Natural killer cell treated with Interleukin-12 subunit alpha and Interleukin-12 subunit beta and Interleukin-15 and Interleukin-18, amount 100 ng/mL, for 72 hours (primary cell): Measurements from ENCODE around the gene SND1. TPM values are rescaled to one million over a fixed set of nuclear protein-coding genes. Genes with fewer than 3 reads are reported as not detected.

Source experiments
- ATAC-seq, 2 donors: fragments of 150-1000 bp; cut with Tn5 transposase in 1 of 2; sonication (Bioruptor Pico), chemical (Tn5 transposase) in 1 of 2; 2 replicates each; pipeline ENCODE4 v1.10.0; 2021
- DNase-seq: peaks from one replicate; pipeline ENCODE4 v3.0.0; 2022; ENCODE audit warnings: low spot score
- H3K27ac Mint-ChIP-seq, 2 donors: 1 replicate in 1 of 2; 2 replicates in 1 of 2; pipeline ENCODE4 v1.8.0; 2022; ENCODE audit warnings: mixed read lengths in 2 of 2, mild to moderate bottlenecking in 1 of 2, moderate library complexity in 1 of 2
- H3K27me3 Mint-ChIP-seq, 2 donors: 1 replicate in 1 of 2; 2 replicates in 1 of 2; pipeline ENCODE4 v1.8.0; 2022; ENCODE audit warnings: mixed read lengths in 2 of 2
- H3K36me3 Mint-ChIP-seq: one replicate; pipeline ENCODE4 v1.8.0; 2022; ENCODE audit warnings: mixed read lengths
- H3K4me1 Mint-ChIP-seq, 2 donors: 1 replicate in 1 of 2; 2 replicates in 1 of 2; pipeline ENCODE4 v1.8.0; 2022; ENCODE audit warnings: low read depth in 2 of 2, mixed read lengths in 2 of 2, mild to moderate bottlenecking in 1 of 2
- H3K4me3 Mint-ChIP-seq: one replicate; pipeline ENCODE4 v1.8.0; 2022; ENCODE audit warnings: mixed read lengths
- H3K9me3 Mint-ChIP-seq: 2 replicates; pipeline ENCODE4 v1.8.0; 2022; ENCODE audit warnings: mixed read lengths
- total RNA-seq, 2 donors: library from RNA; stranded (reverse); gene quantifications; one replicate each; pipeline ENCODE4 v1.2.3, GENCODE V29; 2022

The SND1 gene
- 100 to 1,000 TPM; 311 to 347 TPM for total RNA-seq

GRCh38 chr7:127651556-127652332 is at the start of gene SND1:
TSS of gene SND1 (plus strand) at chr7:127652194. CDS start at chr7:127652374, 180 bp downstream.
- DNase-seq, result peak; percentile 100
- peak; percentile 96 to 97 for ATAC-seq
- peaks cover 37 to 42% of the 10 kb centered on the region in 2 donors for H3K4me1 Mint-ChIP-seq
- no peaks in the 10 kb centered on the region for H3K9me3 Mint-ChIP-seq
- no peak within 1 kb of the TSS for H3K4me3 Mint-ChIP-seq
- H3K27ac Mint-ChIP-seq, result no peak within 1 kb of the TSS
- H3K27me3 Mint-ChIP-seq, result peaks cover 0 to 2% of the 10 kb centered on the region in 2 donors
- H3K36me3 Mint-ChIP-seq, result peaks cover 26% of the 10 kb centered on the region

- ATAC-seq, result no peak
- no peak overlapping the region for H3K27ac Mint-ChIP-seq
- no peak overlapping the region for H3K4me3 Mint-ChIP-seq
- no peaks in the 10 kb centered on the region for H3K36me3 Mint-ChIP-seq
- peaks cover 11 to 27% of the 10 kb centered on the region in 2 donors for H3K27me3 Mint-ChIP-seq
- H3K4me1 Mint-ChIP-seq, result no peaks in the 10 kb centered on the region
- no peak for DNase-seq
- H3K9me3 Mint-ChIP-seq, result no peaks in the 10 kb centered on the region
Measured at GRCh38 chr7:127608446-127608845, 43.5 kb upstream of the SND1 start.

- DNase-seq, result no peak
- H3K36me3 Mint-ChIP-seq, result no peaks in the 10 kb centered on the region
- no peaks in the 10 kb centered on the region for H3K4me1 Mint-ChIP-seq
- peaks cover 11 to 28% of the 10 kb centered on the region in 2 donors for H3K27me3 Mint-ChIP-seq
- no peak overlapping the region for H3K27ac Mint-ChIP-seq
- H3K4me3 Mint-ChIP-seq, result no peak overlapping the region
- peak in 1 of 2 donors; percentile 22 for ATAC-seq
- H3K9me3 Mint-ChIP-seq, result no peaks in the 10 kb centered on the region
Measured at GRCh38 chr7:127609297-127609696, 42.7 kb upstream of the SND1 start.

GRCh38 chr7:127612263-127612662 is 39.7 kb upstream of the SND1 start:
- H3K27me3 Mint-ChIP-seq, result peaks cover 17 to 37% of the 10 kb centered on the region in 2 donors
- H3K9me3 Mint-ChIP-seq, result no peaks in the 10 kb centered on the region
- H3K4me3 Mint-ChIP-seq, result no peak overlapping the region
- H3K36me3 Mint-ChIP-seq, result no peaks in the 10 kb centered on the region
- H3K4me1 Mint-ChIP-seq, result no peaks in the 10 kb centered on the region
- ATAC-seq, result no peak
- H3K27ac Mint-ChIP-seq, result no peak overlapping the region
- DNase-seq, result no peak

- Mint-ChIP-seq H3K4me1 (no peaks in the 10 kb centered on the region), H3K4me3 (no peak overlapping the region), H3K27me3 (peaks cover 45 to 62% of the 10 kb centered on the region in 2 donors), H3K9me3 (no peaks in the 10 kb centered on the region), H3K27ac (no peak overlapping the region), H3K36me3 (no peaks in the 10 kb centered on the region)
- ATAC-seq, result no peak
- no peak for DNase-seq
Measured at GRCh38 chr7:127616724-127617123, 35.3 kb upstream of the SND1 start.

GRCh38 chr7:127618042-127618441 is 34.0 kb upstream of the SND1 start, which contains the start of gene PAX4:
TSS of gene PAX4 (minus strand) at chr7:127618142. CDS start at chr7:127615928, 2,214 bp downstream.
- Mint-ChIP-seq H3K36me3 (no peaks in the 10 kb centered on the region), H3K4me1 (no peaks in the 10 kb centered on the region), H3K27ac (no peak within 1 kb of the TSS), H3K9me3 (no peaks in the 10 kb centered on the region), H3K27me3 (peaks cover 43 to 57% of the 10 kb centered on the region in 2 donors), H3K4me3 (no peak within 1 kb of the TSS)
- ATAC-seq (no peak), DNase-seq (no peak)

- H3K4me1 Mint-ChIP-seq, result no peaks in the 10 kb centered on the region
- DNase-seq (no peak), ATAC-seq (no peak)
- no peaks in the 10 kb centered on the region for H3K36me3 Mint-ChIP-seq
- H3K27me3 Mint-ChIP-seq, result peaks cover 46 to 59% of the 10 kb centered on the region in 2 donors
- no peak overlapping the region for H3K4me3 Mint-ChIP-seq
- H3K9me3 Mint-ChIP-seq, result no peaks in the 10 kb centered on the region
- no peak overlapping the region for H3K27ac Mint-ChIP-seq
Measured at GRCh38 chr7:127618775-127619174, 33.2 kb upstream of the SND1 start.

GRCh38 chr7:127619681-127620405 is 32.2 kb upstream of the SND1 start:
- peaks cover 44 to 65% of the 10 kb centered on the region in 2 donors for H3K27me3 Mint-ChIP-seq
- no peaks in the 10 kb centered on the region for H3K9me3 Mint-ChIP-seq

GRCh38 chr7:127620406-127621233 is 31.4 kb upstream of the SND1 start:
- Mint-ChIP-seq H3K9me3 (no peaks in the 10 kb centered on the region), H3K4me1 (no peaks in the 10 kb centered on the region), H3K27ac (no peak overlapping the region), H3K4me3 (no peak overlapping the region), H3K36me3 (no peaks in the 10 kb centered on the region), H3K27me3 (peaks cover 44 to 73% of the 10 kb centered on the region in 2 donors)
- no peak for DNase-seq
- ATAC-seq, result no peak

More at GRCh38 chr7:127619681-127620405, 32.2 kb upstream of the SND1 start:
- no peaks in the 10 kb centered on the region for H3K36me3 Mint-ChIP-seq
- no peak for DNase-seq
- no peak overlapping the region for H3K27ac Mint-ChIP-seq
- no peaks in the 10 kb centered on the region for H3K4me1 Mint-ChIP-seq
- H3K4me3 Mint-ChIP-seq, result no peak overlapping the region
- ATAC-seq, result peak in 1 of 2 donors; percentile 46

- no peak overlapping the region for H3K27ac Mint-ChIP-seq
- H3K9me3 Mint-ChIP-seq, result no peaks in the 10 kb centered on the region
- DNase-seq (no peak), ATAC-seq (no peak)
- no peaks in the 10 kb centered on the region for H3K4me1 Mint-ChIP-seq
- H3K4me3 Mint-ChIP-seq, result no peak overlapping the region
- no peaks in the 10 kb centered on the region for H3K36me3 Mint-ChIP-seq
- H3K27me3 Mint-ChIP-seq, result peaks cover 30 to 43% of the 10 kb centered on the region in 2 donors
Measured at GRCh38 chr7:127625331-127625730, 26.7 kb upstream of the SND1 start.

- ATAC-seq, result no peak
- Mint-ChIP-seq H3K4me1 (no peaks in the 10 kb centered on the region), H3K36me3 (no peaks in the 10 kb centered on the region), H3K27ac (no peak overlapping the region), H3K27me3 (peaks cover 20 to 31% of the 10 kb centered on the region in 2 donors), H3K9me3 (no peaks in the 10 kb centered on the region), H3K4me3 (no peak overlapping the region)
- no peak for DNase-seq
Measured at GRCh38 chr7:127628445-127628844, 23.5 kb upstream of the SND1 start.

GRCh38 chr7:127629268-127629854 is 22.6 kb upstream of the SND1 start:
- no peaks in the 10 kb centered on the region for H3K4me1 Mint-ChIP-seq
- DNase-seq (no peak), ATAC-seq (peak in 1 of 2 donors; percentile 44)
- H3K9me3 Mint-ChIP-seq, result no peaks in the 10 kb centered on the region
- H3K36me3 Mint-ChIP-seq, result no peaks in the 10 kb centered on the region
- H3K27ac Mint-ChIP-seq, result no peak overlapping the region
- no peak overlapping the region for H3K4me3 Mint-ChIP-seq
- H3K27me3 Mint-ChIP-seq, result peaks cover 22 to 32% of the 10 kb centered on the region in 2 donors

GRCh38 chr7:127632276-127632910 is 19.6 kb upstream of the SND1 start:
- peaks cover 29 to 44% of the 10 kb centered on the region in 2 donors for H3K27me3 Mint-ChIP-seq

More at GRCh38 chr7:127632276-127632910, 19.6 kb upstream of the SND1 start:
- Mint-ChIP-seq H3K27ac (no peak overlapping the region), H3K9me3 (no peaks in the 10 kb centered on the region), H3K4me1 (no peaks in the 10 kb centered on the region), H3K4me3 (no peak overlapping the region), H3K36me3 (no peaks in the 10 kb centered on the region)
- ATAC-seq (no peak), DNase-seq (no peak)
